Stomach smooth muscle (tissue), 2 donors: ENCODE data around the gene LRRC1.
A peak's percentile ranks its signal among the peaks of the same experiment; 100 is the strongest.

Experiments
- H3K27ac ChIP-seq: one replicate; pipeline ENCODE4 v1.7.0; 2013; ENCODE audit warnings: mild to moderate bottlenecking, low read length, inconsistent platforms
- H3K27me3 ChIP-seq, 2 donors: one replicate each; pipeline ENCODE4 v1.7.0; 2013; ENCODE audit warnings: low read length in 2 of 2; ENCODE audit not compliant: insufficient read depth in 2 of 2, control insufficient read depth in 1 of 2
- H3K36me3 ChIP-seq, 2 donors: one replicate each; pipeline ENCODE4 v1.7.0; 2013; ENCODE audit warnings: low read length in 2 of 2; ENCODE audit not compliant: control insufficient read depth in 2 of 2, insufficient read depth in 2 of 2
- H3K4me1 ChIP-seq: one replicate; pipeline ENCODE4 v1.7.0; 2013; ENCODE audit warnings: low read length; ENCODE audit not compliant: control insufficient read depth, insufficient read depth
- H3K4me3 ChIP-seq, 2 donors: one replicate each; pipeline ENCODE4 v1.7.0; 2013; ENCODE audit warnings: low read length in 2 of 2
- H3K9ac ChIP-seq, 2 donors: one replicate each; pipeline ENCODE4 v1.7.0; 2013; ENCODE audit warnings: low read length in 2 of 2, mild to moderate bottlenecking in 1 of 2
- H3K9me3 ChIP-seq, 2 donors: one replicate each; pipeline ENCODE4 v1.7.0; 2013; ENCODE audit warnings: low read length in 2 of 2; ENCODE audit not compliant: control insufficient read depth in 2 of 2
- donor health status: healthy.
- donor health status: Pancreatic carcinoma.

The LRRC1 gene

GRCh38 chr6:53861518-53861917, 66.7 kb downstream of the LRRC1 start:
- H3K4me3 ChIP-seq = no peak overlapping the region
- H3K9me3 ChIP-seq = no peaks in the 10 kb centered on the region
- no peak overlapping the region for H3K9ac ChIP-seq
- H3K27ac ChIP-seq = no peak overlapping the region
- H3K27me3 ChIP-seq = no peaks in the 10 kb centered on the region
- no peaks in the 10 kb centered on the region for H3K36me3 ChIP-seq
- H3K4me1 ChIP-seq = peaks cover 10% of the 10 kb centered on the region

GRCh38 chr6:53862662-53863462, 68.1 kb downstream of the LRRC1 start:
- peaks cover 8% of the 10 kb centered on the region for H3K4me1 ChIP-seq
- peak overlapping the region; percentile 31 for H3K27ac ChIP-seq
- H3K4me3 ChIP-seq = no peak overlapping the region

GRCh38 chr6:53864781-53865180, 70.0 kb downstream of the LRRC1 start:
- Histone ChIP-seq H3K4me3 (no peak overlapping the region), H3K4me1 (peaks cover 6% of the 10 kb centered on the region), H3K9ac (no peak overlapping the region), H3K36me3 (no peaks in the 10 kb centered on the region), H3K27me3 (no peaks in the 10 kb centered on the region), H3K27ac (no peak overlapping the region), H3K9me3 (no peaks in the 10 kb centered on the region)

More at GRCh38 chr6:53862662-53863462, 68.1 kb downstream of the LRRC1 start:
- Histone ChIP-seq H3K9ac (no peak overlapping the region), H3K36me3 (no peaks in the 10 kb centered on the region), H3K9me3 (no peaks in the 10 kb centered on the region), H3K27me3 (no peaks in the 10 kb centered on the region)

- no peak overlapping the region for H3K4me3 ChIP-seq
- no peak overlapping the region for H3K9ac ChIP-seq
- no peaks in the 10 kb centered on the region for H3K36me3 ChIP-seq
- no peak overlapping the region for H3K27ac ChIP-seq
- no peaks in the 10 kb centered on the region for H3K27me3 ChIP-seq
- no peaks in the 10 kb centered on the region for H3K9me3 ChIP-seq
- peaks cover 6% of the 10 kb centered on the region for H3K4me1 ChIP-seq
Measured at GRCh38 chr6:53866226-53866625, 71.4 kb downstream of the LRRC1 start.

GRCh38 chr6:53868626-53869025, 73.8 kb downstream of the LRRC1 start:
- Histone ChIP-seq H3K36me3 (no peaks in the 10 kb centered on the region), H3K9ac (no peak overlapping the region), H3K27me3 (no peaks in the 10 kb centered on the region), H3K27ac (no peak overlapping the region), H3K4me3 (no peak overlapping the region), H3K4me1 (peaks cover 2% of the 10 kb centered on the region), H3K9me3 (no peaks in the 10 kb centered on the region)

- H3K9ac ChIP-seq = no peak overlapping the region
- no peaks in the 10 kb centered on the region for H3K27me3 ChIP-seq
- H3K36me3 ChIP-seq = no peaks in the 10 kb centered on the region
- H3K9me3 ChIP-seq = no peaks in the 10 kb centered on the region
- H3K27ac ChIP-seq = no peak overlapping the region
- no peak overlapping the region for H3K4me3 ChIP-seq
- H3K4me1 ChIP-seq = no peaks in the 10 kb centered on the region
Measured at GRCh38 chr6:53869964-53870363, 75.2 kb downstream of the LRRC1 start.

- Histone ChIP-seq H3K9me3 (no peaks in the 10 kb centered on the region), H3K4me3 (no peak overlapping the region), H3K9ac (no peak overlapping the region), H3K4me1 (no peaks in the 10 kb centered on the region), H3K27ac (no peak overlapping the region), H3K36me3 (no peaks in the 10 kb centered on the region), H3K27me3 (no peaks in the 10 kb centered on the region)
Measured at GRCh38 chr6:53873922-53874321, 79.1 kb downstream of the LRRC1 start.

- H3K9me3 ChIP-seq = no peaks in the 10 kb centered on the region
- H3K9ac ChIP-seq = no peak overlapping the region
Measured at GRCh38 chr6:53874964-53875363, 80.2 kb downstream of the LRRC1 start.

GRCh38 chr6:53877151-53877550, 82.3 kb downstream of the LRRC1 start:
- Histone ChIP-seq H3K27ac (no peak overlapping the region), H3K36me3 (no peaks in the 10 kb centered on the region), H3K9ac (no peak overlapping the region), H3K4me3 (no peak overlapping the region), H3K4me1 (no peaks in the 10 kb centered on the region), H3K27me3 (no peaks in the 10 kb centered on the region), H3K9me3 (no peaks in the 10 kb centered on the region)

More at GRCh38 chr6:53874964-53875363, 80.2 kb downstream of the LRRC1 start:
- Histone ChIP-seq H3K27ac (no peak overlapping the region), H3K4me3 (no peak overlapping the region), H3K36me3 (no peaks in the 10 kb centered on the region), H3K27me3 (no peaks in the 10 kb centered on the region), H3K4me1 (no peaks in the 10 kb centered on the region)

- Histone ChIP-seq H3K27ac (no peak overlapping the region), H3K9me3 (no peaks in the 10 kb centered on the region), H3K27me3 (no peaks in the 10 kb centered on the region), H3K36me3 (no peaks in the 10 kb centered on the region), H3K4me3 (no peak overlapping the region), H3K9ac (no peak overlapping the region), H3K4me1 (no peaks in the 10 kb centered on the region)
Measured at GRCh38 chr6:53878808-53879207, 84.0 kb downstream of the LRRC1 start.

- H3K9ac ChIP-seq = no peak overlapping the region
- H3K36me3 ChIP-seq = no peaks in the 10 kb centered on the region
- no peak overlapping the region for H3K27ac ChIP-seq
- H3K9me3 ChIP-seq = no peaks in the 10 kb centered on the region
- no peak overlapping the region for H3K4me3 ChIP-seq
- no peaks in the 10 kb centered on the region for H3K4me1 ChIP-seq
- H3K27me3 ChIP-seq = no peaks in the 10 kb centered on the region
Measured at GRCh38 chr6:53879608-53880007, 84.8 kb downstream of the LRRC1 start.
